Activated naive CD8-positive, alpha-beta T cell treated with anti-CD3 and anti-CD28 coated beads for 36 hours (primary cell): Measurements from ENCODE around the gene ARMC3. TPM values are rescaled to one million over a fixed set of nuclear protein-coding genes. Genes with fewer than 3 reads are reported as not detected.
A peak's percentile ranks its signal among the peaks of the same experiment; 100 is the strongest.
"Not testable (repeated sequence)": the region's sequence is repeated elsewhere in the genome, so short reads cannot be mapped to it uniquely, and the experiment has no call there.

Experiments used
- DNase-seq: peaks from one replicate; pipeline ENCODE4 v3.0.0; 2021
- H3K27ac Mint-ChIP-seq: one replicate; pipeline ENCODE4 v1.8.0; 2022; ENCODE audit warnings: mild to moderate bottlenecking, moderate library complexity, mixed read lengths
- H3K27me3 Mint-ChIP-seq: one replicate; pipeline ENCODE4 v1.8.0; 2022; ENCODE audit warnings: mild to moderate bottlenecking, mixed read lengths
- H3K36me3 Mint-ChIP-seq: one replicate; pipeline ENCODE4 v1.8.0; 2021; ENCODE audit warnings: mild to moderate bottlenecking, mixed read lengths
- H3K4me1 Mint-ChIP-seq: one replicate; pipeline ENCODE4 v1.8.0; 2021; ENCODE audit warnings: mixed read lengths
- H3K4me3 Mint-ChIP-seq: one replicate; pipeline ENCODE4 v1.8.0; 2022; ENCODE audit warnings: mild to moderate bottlenecking, moderate library complexity, mixed read lengths
- H3K9me3 Mint-ChIP-seq: one replicate; pipeline ENCODE4 v1.8.0; 2022; ENCODE audit warnings: mixed read lengths
- total RNA-seq, 2 experiments: library from RNA; stranded (reverse); gene quantifications; one replicate each; pipeline ENCODE4 v1.2.3, GENCODE V29; 2021

The ARMC3 gene
- total RNA-seq, 2 experiments from 2014 or later, result 0.39 TPM; not detected in 1

DNA sequence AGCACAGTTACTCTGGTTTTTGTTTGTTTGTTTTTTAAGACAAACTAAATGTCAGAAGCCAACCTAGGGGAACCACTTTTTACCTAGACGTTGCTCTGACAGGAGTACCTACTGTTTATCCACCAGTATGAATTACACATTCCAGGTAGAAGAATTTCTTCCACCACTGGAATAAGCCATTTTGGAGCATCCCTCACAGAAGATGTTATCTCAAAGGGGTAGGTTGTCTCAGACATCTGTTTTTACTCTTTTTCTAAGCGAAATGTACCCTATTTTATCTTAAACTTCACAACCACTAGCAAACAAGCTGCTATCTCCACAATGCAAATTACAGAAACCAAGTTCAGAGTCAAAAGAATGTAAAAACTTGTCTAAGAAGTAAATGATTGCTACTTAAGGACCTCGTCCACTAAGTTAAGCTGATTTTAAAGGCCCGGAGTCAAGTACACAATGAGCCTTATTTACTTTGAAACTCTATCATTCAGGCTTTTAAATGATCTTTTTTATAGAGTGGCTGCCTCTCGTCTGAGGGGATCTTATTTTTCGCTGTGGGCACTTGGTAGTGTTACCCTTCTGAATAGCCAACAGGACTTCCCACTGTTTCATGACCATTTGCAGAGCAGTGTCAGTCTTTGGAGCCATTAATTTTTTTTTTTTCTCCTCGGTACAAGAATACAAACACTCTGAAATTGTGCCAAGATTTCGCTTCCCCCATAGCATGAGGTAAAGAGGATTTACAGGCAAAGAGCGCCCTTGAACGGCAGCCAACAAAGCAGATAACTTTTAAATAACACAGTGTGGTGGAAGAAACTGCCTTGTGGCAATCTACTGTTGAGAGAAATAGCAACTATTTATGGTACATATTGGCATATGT, 15.7 kb upstream of the ARMC3 start:
- no peak overlapping the region for H3K27ac Mint-ChIP-seq
- H3K4me1 Mint-ChIP-seq, result peaks cover 12% of the 10 kb centered on the region
- H3K4me3 Mint-ChIP-seq, result no peak overlapping the region
- no peaks in the 10 kb centered on the region for H3K27me3 Mint-ChIP-seq
- H3K9me3 Mint-ChIP-seq, result peaks cover 27% of the 10 kb centered on the region
- peaks cover 16% of the 10 kb centered on the region for H3K36me3 Mint-ChIP-seq
- DNase-seq, result no peak

GRCh38 chr10:22912763-22913384, 15.0 kb upstream of the ARMC3 start:
- DNase-seq, result no peak
- Mint-ChIP-seq H3K4me3 (no peak overlapping the region), H3K27me3 (peaks cover under 1% of the 10 kb centered on the region), H3K9me3 (peaks cover 20% of the 10 kb centered on the region), H3K4me1 (peaks cover 12% of the 10 kb centered on the region), H3K27ac (no peak overlapping the region), H3K36me3 (peaks cover 11% of the 10 kb centered on the region)

- no peak overlapping the region for H3K4me3 Mint-ChIP-seq
- H3K36me3 Mint-ChIP-seq, result peaks cover 11% of the 10 kb centered on the region
- peaks cover 18% of the 10 kb centered on the region for H3K9me3 Mint-ChIP-seq
- DNase-seq, result no peak
- no peak overlapping the region for H3K27ac Mint-ChIP-seq
- H3K4me1 Mint-ChIP-seq, result peaks cover 12% of the 10 kb centered on the region
- peaks cover 3% of the 10 kb centered on the region for H3K27me3 Mint-ChIP-seq
These were observed 14.3 kb upstream of the ARMC3 start for GRCh38 chr10:22913474-22914092.

DNA sequence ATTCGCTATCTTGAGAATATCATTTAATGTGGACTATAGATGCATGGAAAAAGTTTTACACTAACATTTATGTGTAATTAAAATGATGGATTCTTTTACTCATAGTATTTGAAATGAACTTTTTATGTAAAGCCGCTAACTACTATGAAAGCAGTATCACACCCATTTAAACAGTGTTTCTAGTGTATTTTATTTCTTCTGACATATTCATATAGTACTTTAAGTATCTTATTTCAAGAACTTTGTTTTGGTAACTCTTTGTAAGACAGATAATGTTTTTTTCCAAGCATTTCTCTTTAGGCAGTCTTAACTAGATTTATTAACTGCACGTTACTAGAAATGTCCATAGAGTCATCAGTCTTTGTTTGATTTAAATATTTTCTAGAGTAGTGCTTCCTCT, 12.5 kb upstream of the ARMC3 start:
- Mint-ChIP-seq H3K4me1 (peaks cover 9% of the 10 kb centered on the region), H3K27ac (no peak overlapping the region), H3K9me3 (peaks cover 7% of the 10 kb centered on the region), H3K27me3 (peaks cover 3% of the 10 kb centered on the region), H3K4me3 (no peak overlapping the region), H3K36me3 (peaks cover 3% of the 10 kb centered on the region)
- DNase-seq, result no peak

DNA sequence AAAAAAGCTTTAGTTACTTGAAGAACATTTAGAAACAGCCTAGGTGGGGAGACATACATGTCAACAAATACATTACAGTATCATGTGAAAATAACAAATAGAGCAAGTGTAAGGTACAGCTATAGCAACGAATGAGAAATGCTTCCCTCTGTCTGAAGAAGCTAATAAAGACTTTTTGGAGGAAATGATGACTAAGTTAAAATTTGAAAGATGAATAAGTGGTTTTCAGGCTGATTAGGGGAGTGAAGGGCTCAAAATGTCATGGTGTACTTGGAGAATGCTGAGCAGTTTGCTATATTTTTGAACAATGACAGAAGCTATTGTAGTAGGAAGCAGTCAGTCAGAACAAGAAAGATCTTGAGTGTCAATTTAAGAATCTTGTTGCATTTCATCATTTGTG, 2.8 kb upstream of the ARMC3 start:
- no peak overlapping the region for H3K4me3 Mint-ChIP-seq
- DNase-seq, result no peak
- no peaks in the 10 kb centered on the region for H3K4me1 Mint-ChIP-seq
- peaks cover 2% of the 10 kb centered on the region for H3K36me3 Mint-ChIP-seq
- H3K27me3 Mint-ChIP-seq, result peaks cover 4% of the 10 kb centered on the region
- H3K27ac Mint-ChIP-seq, result no peak overlapping the region
- H3K9me3 Mint-ChIP-seq, result peaks cover 2% of the 10 kb centered on the region

DNA sequence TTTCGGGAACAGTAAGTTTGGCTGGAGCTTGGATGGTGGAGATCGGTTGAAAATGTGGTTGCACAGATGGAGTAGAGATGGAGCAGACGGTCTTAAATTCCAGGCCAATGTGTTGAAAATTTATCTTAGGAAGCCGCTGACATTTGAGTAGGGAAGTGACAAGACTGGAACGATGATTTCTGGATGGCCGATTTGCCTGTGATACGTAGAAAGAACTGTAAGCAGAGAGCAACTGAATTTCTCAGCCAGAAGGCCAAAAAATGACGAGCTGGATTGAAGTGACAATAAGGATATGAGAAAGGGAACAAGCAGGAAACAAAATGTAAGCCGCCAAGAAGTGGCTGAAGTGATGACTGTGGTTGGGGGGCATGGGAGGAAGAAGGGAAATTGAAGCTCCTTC, 687 bp upstream of the ARMC3 start:
- H3K27ac Mint-ChIP-seq, result no peak overlapping the region

DNA sequence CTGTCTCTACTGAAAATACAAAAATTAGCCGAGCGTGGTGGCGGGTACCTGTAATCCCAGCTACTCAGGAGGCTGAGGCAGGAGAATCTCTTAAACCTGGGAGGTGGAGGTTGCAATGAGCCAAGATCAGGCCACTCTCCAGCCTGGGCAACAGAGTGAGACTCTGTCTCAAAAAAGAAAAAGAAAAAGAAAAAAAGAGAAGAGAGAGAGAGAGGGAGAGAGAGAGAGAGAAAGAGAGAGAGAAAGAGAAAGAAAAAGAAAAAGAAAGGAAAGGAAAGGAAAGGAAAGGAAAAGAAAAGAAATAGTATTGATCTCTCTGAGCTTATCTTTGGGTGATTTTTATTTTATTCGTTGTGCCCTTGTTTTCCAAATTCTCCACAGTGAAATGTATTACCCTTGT, 1.2 kb downstream of the ARMC3 start:
- not testable (repeated sequence) for H3K27ac Mint-ChIP-seq, H3K27me3 Mint-ChIP-seq, H3K36me3 Mint-ChIP-seq, H3K4me3 Mint-ChIP-seq, DNase-seq, H3K4me1 Mint-ChIP-seq, H3K9me3 Mint-ChIP-seq

More for the DNA sequence above, 687 bp upstream of the ARMC3 start:
- H3K27me3 Mint-ChIP-seq, result peaks cover 4% of the 10 kb centered on the region
- DNase-seq, result no peak
- no peaks in the 10 kb centered on the region for H3K36me3 Mint-ChIP-seq
- H3K4me3 Mint-ChIP-seq, result no peak overlapping the region
- no peaks in the 10 kb centered on the region for H3K4me1 Mint-ChIP-seq
- no peaks in the 10 kb centered on the region for H3K9me3 Mint-ChIP-seq

- H3K9me3 Mint-ChIP-seq, result no peaks in the 10 kb centered on the region
These were observed 4.1 kb downstream of the ARMC3 start for GRCh38 chr10:22931948-22932347.

DNA sequence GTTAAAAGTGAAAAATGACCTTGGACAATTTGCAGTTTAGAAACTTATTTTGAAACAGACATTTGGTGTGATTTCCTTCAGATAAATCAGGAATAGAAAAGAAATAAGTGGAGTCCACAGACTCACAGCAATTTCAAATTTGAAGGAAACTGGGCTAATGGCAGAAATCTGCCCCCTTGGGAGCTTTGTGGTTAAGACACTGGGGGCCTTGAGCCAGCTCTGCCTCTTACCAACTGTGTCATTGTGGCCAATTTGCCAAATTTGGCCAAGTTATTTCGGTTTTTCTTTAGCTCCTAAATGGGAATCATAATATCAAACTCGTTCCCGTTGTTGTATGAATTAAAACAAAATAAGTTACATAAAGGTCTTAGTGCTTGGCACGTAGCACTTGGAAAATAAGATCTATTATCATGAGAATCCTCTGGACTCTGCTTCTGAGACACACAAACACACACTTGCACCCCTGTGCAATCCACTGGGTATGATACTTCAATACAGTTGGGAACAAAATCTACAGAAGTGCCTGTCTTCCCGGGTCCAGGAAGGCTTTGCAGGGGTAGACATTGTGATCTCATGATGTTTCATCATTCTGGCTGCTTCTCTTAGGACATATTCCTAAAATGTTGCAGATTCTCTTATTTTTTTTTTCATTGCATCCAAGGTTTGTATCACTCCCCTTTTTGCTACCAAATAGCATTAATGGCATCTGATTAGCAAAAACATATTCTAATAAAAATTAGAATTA, 4.9 kb downstream of the ARMC3 start:
- Mint-ChIP-seq H3K36me3 (no peaks in the 10 kb centered on the region), H3K4me1 (no peaks in the 10 kb centered on the region), H3K27me3 (peaks cover 4% of the 10 kb centered on the region), H3K9me3 (no peaks in the 10 kb centered on the region), H3K27ac (no peak overlapping the region), H3K4me3 (no peak overlapping the region)
- no peak for DNase-seq

More at GRCh38 chr10:22931948-22932347, 4.1 kb downstream of the ARMC3 start:
- DNase-seq, result no peak
- Mint-ChIP-seq H3K27ac (no peak overlapping the region), H3K4me1 (no peaks in the 10 kb centered on the region), H3K4me3 (no peak overlapping the region), H3K36me3 (no peaks in the 10 kb centered on the region), H3K27me3 (peaks cover 4% of the 10 kb centered on the region)

- H3K9me3 Mint-ChIP-seq, result peaks cover 2% of the 10 kb centered on the region
- no peaks in the 10 kb centered on the region for H3K36me3 Mint-ChIP-seq
- H3K27me3 Mint-ChIP-seq, result no peaks in the 10 kb centered on the region
- H3K4me3 Mint-ChIP-seq, result no peak overlapping the region
- no peak overlapping the region for H3K27ac Mint-ChIP-seq
- no peaks in the 10 kb centered on the region for H3K4me1 Mint-ChIP-seq
- DNase-seq, result no peak
These were observed 6.9 kb downstream of the ARMC3 start for GRCh38 chr10:22934726-22935125.

DNA sequence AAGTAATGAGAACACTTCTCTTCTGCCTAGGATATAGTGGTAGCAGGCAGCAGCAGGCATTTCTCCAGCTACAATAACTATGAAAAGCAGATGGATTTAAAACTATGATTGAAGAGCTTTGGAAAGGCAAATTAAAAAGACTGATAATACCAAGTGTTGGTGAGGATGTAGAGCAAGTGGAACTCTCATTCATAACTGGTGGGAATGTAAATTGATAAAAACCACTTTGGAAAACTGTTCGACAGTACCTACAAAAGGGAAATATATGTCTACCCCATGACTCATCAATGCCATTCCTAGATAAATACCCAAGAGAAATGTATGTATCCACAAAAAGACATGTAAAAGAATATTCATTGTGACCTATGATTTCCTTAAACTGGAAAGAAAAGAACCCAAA, 14.6 kb downstream of the ARMC3 start:
- Mint-ChIP-seq H3K27ac (no peak overlapping the region), H3K9me3 (peaks cover 6% of the 10 kb centered on the region), H3K36me3 (peaks cover 10% of the 10 kb centered on the region), H3K27me3 (no peaks in the 10 kb centered on the region), H3K4me3 (no peak overlapping the region), H3K4me1 (peaks cover 10% of the 10 kb centered on the region)
- no peak for DNase-seq

GRCh38 chr10:22945934-22946673, 18.3 kb downstream of the ARMC3 start:
- no peak overlapping the region for H3K4me3 Mint-ChIP-seq
- peak overlapping the region; percentile 22 for H3K27ac Mint-ChIP-seq
- H3K27me3 Mint-ChIP-seq, result no peaks in the 10 kb centered on the region
- H3K9me3 Mint-ChIP-seq, result peaks cover 15% of the 10 kb centered on the region
- DNase-seq, result no peak
- H3K4me1 Mint-ChIP-seq, result peaks cover 10% of the 10 kb centered on the region
- H3K36me3 Mint-ChIP-seq, result peaks cover 19% of the 10 kb centered on the region

- Mint-ChIP-seq H3K4me3 (no peak overlapping the region), H3K36me3 (no peaks in the 10 kb centered on the region), H3K9me3 (peaks cover 8% of the 10 kb centered on the region), H3K27ac (no peak overlapping the region), H3K27me3 (no peaks in the 10 kb centered on the region), H3K4me1 (no peaks in the 10 kb centered on the region)
- DNase-seq, result no peak
These were observed 27.1 kb downstream of the ARMC3 start for GRCh38 chr10:22954970-22955369.

DNA sequence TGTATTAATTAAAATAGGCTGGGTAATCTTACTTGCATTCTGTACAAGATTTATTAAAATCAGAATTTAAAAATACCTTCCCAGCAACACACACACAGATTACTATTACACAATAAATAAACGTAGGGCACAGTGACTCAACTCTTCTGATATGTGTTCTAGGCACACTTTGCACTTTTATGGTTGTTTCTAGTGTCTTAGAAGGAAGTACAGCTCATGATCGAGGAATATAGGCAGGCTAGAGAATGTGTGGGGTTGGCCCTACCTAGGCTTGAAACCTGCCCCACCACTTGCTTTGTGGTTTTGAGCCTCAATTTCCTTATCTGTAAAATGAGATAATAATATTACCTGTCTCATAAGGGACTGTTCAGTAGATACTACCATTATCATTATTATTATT, 30.5 kb downstream of the ARMC3 start:
- Mint-ChIP-seq H3K9me3 (peaks cover 3% of the 10 kb centered on the region), H3K27me3 (no peaks in the 10 kb centered on the region), H3K4me1 (no peaks in the 10 kb centered on the region), H3K4me3 (no peak overlapping the region), H3K27ac (no peak overlapping the region), H3K36me3 (no peaks in the 10 kb centered on the region)
- DNase-seq, result no peak
